HEK293 (cell line): ENCODE results near the gene TSR1.
A peak's percentile ranks its signal among the peaks of the same experiment; 100 is the strongest.

Experiments used
- GLIS1 ChIP-seq: fragments of 450-650 bp; formaldehyde crosslinking; IDR thresholded peaks from 2 replicates; pipeline ENCODE4 v1.5.1; 2016; ENCODE audit warnings: missing biosample characterization, missing genetic modification characterization
- KLF17 ChIP-seq: fragments of 450-650 bp; formaldehyde crosslinking; IDR thresholded peaks from 2 replicates; pipeline ENCODE4 v1.5.1; 2016; ENCODE audit warnings: missing biosample characterization, missing genetic modification characterization
- PRDM1 ChIP-seq: fragments of 450-650 bp; formaldehyde crosslinking; IDR thresholded peaks from 2 replicates; pipeline ENCODE4; 2016; ENCODE audit warnings: missing biosample characterization, missing genetic modification characterization
- SP2 ChIP-seq: fragments of 450-650 bp; formaldehyde crosslinking; IDR thresholded peaks from 2 replicates; pipeline ENCODE4 v1.5.1; 2016; ENCODE audit warnings: missing biosample characterization, missing genetic modification characterization
- ZBTB1 ChIP-seq: fragments of 450-650 bp; formaldehyde crosslinking; IDR thresholded peaks from 2 replicates; pipeline ENCODE4 v1.5.1; 2016; ENCODE audit warnings: missing biosample characterization, missing genetic modification characterization
- ZBTB21 ChIP-seq: fragments of 450-650 bp; formaldehyde crosslinking; IDR thresholded peaks from 2 replicates; pipeline ENCODE4 v1.5.1; 2017; ENCODE audit warnings: missing biosample characterization, missing genetic modification characterization
- ZBTB8A ChIP-seq: fragments of 450-650 bp; formaldehyde crosslinking; IDR thresholded peaks from 2 replicates; pipeline ENCODE4 v1.5.1; 2016; ENCODE audit warnings: missing biosample characterization, missing genetic modification characterization
- ZFHX2 ChIP-seq: fragments of 450-650 bp; formaldehyde crosslinking; conservative IDR thresholded peaks from 2 replicates; pipeline ENCODE4 v1.5.1; 2016; ENCODE audit warnings: missing biosample characterization, missing genetic modification characterization
- ZIC2 ChIP-seq: fragments of 450-650 bp; formaldehyde crosslinking; IDR thresholded peaks from 2 replicates; pipeline ENCODE4 v1.5.1; 2016; ENCODE audit warnings: missing biosample characterization, missing genetic modification characterization
- ZNF133 ChIP-seq: fragments of 450-650 bp; formaldehyde crosslinking; IDR thresholded peaks from 2 replicates; pipeline ENCODE4 v1.5.1; 2016; ENCODE audit warnings: missing biosample characterization, missing genetic modification characterization
- ZNF221 ChIP-seq: fragments of 450-650 bp; formaldehyde crosslinking; IDR thresholded peaks from 2 replicates; pipeline ENCODE4 v1.5.1; 2017; ENCODE audit warnings: missing biosample characterization, missing genetic modification characterization, borderline replicate concordance
- ZNF280D ChIP-seq: fragments of 450-650 bp; formaldehyde crosslinking; IDR thresholded peaks from 2 replicates; pipeline ENCODE4 v1.5.1; 2016; ENCODE audit warnings: missing biosample characterization, missing genetic modification characterization
- ZNF350 ChIP-seq: fragments of 450-650 bp; formaldehyde crosslinking; IDR thresholded peaks from 2 replicates; pipeline ENCODE4 v1.5.0; 2017; ENCODE audit warnings: missing biosample characterization, mild to moderate bottlenecking, missing genetic modification characterization
- ZNF37A ChIP-seq: fragments of 450-650 bp; IDR thresholded peaks from 2 replicates; pipeline ENCODE4 v1.5.1; 2018; ENCODE audit warnings: missing biosample characterization, missing genetic modification characterization
- ZNF398 ChIP-seq: fragments of 450-650 bp; formaldehyde crosslinking; IDR thresholded peaks from 2 replicates; pipeline ENCODE4 v1.5.1; 2017; ENCODE audit warnings: missing biosample characterization, missing genetic modification characterization
- ZNF404 ChIP-seq: fragments of 450-650 bp; formaldehyde crosslinking; IDR thresholded peaks from 2 replicates; pipeline ENCODE4 v1.5.1; 2017; ENCODE audit warnings: missing biosample characterization, missing genetic modification characterization
- ZNF514 ChIP-seq: fragments of 450-650 bp; formaldehyde crosslinking; IDR thresholded peaks from 2 replicates; pipeline ENCODE4 v1.5.1; 2016; ENCODE audit warnings: missing biosample characterization, missing genetic modification characterization
- ZNF530 ChIP-seq: fragments of 450-650 bp; formaldehyde crosslinking; IDR thresholded peaks from 2 replicates; pipeline ENCODE4 v1.5.1; 2016; ENCODE audit warnings: low read depth, missing biosample characterization, missing genetic modification characterization
- ZNF561 ChIP-seq: fragments of 450-650 bp; IDR thresholded peaks from 2 replicates; pipeline ENCODE4 v1.5.1; 2018; ENCODE audit warnings: missing biosample characterization, missing genetic modification characterization, borderline replicate concordance
- ZNF580 ChIP-seq: fragments of 450-650 bp; formaldehyde crosslinking; IDR thresholded peaks from 2 replicates; pipeline ENCODE4 v1.5.1; 2016; ENCODE audit warnings: missing biosample characterization, missing genetic modification characterization
- ZNF610 ChIP-seq: fragments of 450-650 bp; formaldehyde crosslinking; IDR thresholded peaks from 2 replicates; pipeline ENCODE4 v1.5.1; 2016; ENCODE audit warnings: missing biosample characterization, missing genetic modification characterization, borderline replicate concordance
- ZNF664 ChIP-seq: fragments of 450-650 bp; formaldehyde crosslinking; IDR thresholded peaks from 2 replicates; pipeline ENCODE4 v1.5.1; 2016; ENCODE audit warnings: missing biosample characterization, missing genetic modification characterization
- ZNF670 ChIP-seq: fragments of 450-650 bp; formaldehyde crosslinking; IDR thresholded peaks from 2 replicates; pipeline ENCODE4 v1.5.1; 2016; ENCODE audit warnings: missing biosample characterization, missing genetic modification characterization, low read depth
- ZNF747 ChIP-seq: fragments of 450-650 bp; formaldehyde crosslinking; IDR thresholded peaks from 2 replicates; pipeline ENCODE4 v1.5.1; 2016; ENCODE audit warnings: missing biosample characterization, missing genetic modification characterization
- ZNF777 ChIP-seq: fragments of 450-650 bp; formaldehyde crosslinking; IDR thresholded peaks from 2 replicates; pipeline ENCODE4 v1.5.1; 2017; ENCODE audit warnings: missing biosample characterization, missing genetic modification characterization, borderline replicate concordance
- TF ChIP-seq, protein P1 (sequence below): fragments of 450-650 bp; formaldehyde crosslinking; IDR thresholded peaks from 2 replicates; pipeline ENCODE4 v1.5.1; 2017; ENCODE audit warnings: missing biosample characterization, missing genetic modification characterization
- TF ChIP-seq, protein P2 (sequence below): fragments of 450-650 bp; formaldehyde crosslinking; optimal IDR thresholded peaks from 2 replicates; pipeline ENCODE3; 2016; ENCODE audit warnings: missing biosample characterization, mild to moderate bottlenecking, missing genetic modification characterization
- TF ChIP-seq, protein P3 (sequence below): fragments of 450-650 bp; formaldehyde crosslinking; IDR thresholded peaks from 2 replicates; pipeline ENCODE4 v1.5.1; 2016; ENCODE audit warnings: missing biosample characterization, missing genetic modification characterization
- TF ChIP-seq, protein P4 (sequence below): fragments of 450-650 bp; formaldehyde crosslinking; IDR thresholded peaks from 2 replicates; pipeline ENCODE4 v1.5.1; 2016; ENCODE audit warnings: missing biosample characterization, missing genetic modification characterization

TSR1 gene

GRCh38 chr17:2336852-2337543, 741 bp upstream of the TSR1 start, which contains the start of gene SGSM2 (continued):
- no peak for TF ChIP-seq ZNF133
- TF ChIP-seq SP2 (tag by site-specific recombination), result no peak
- no peak for TF ChIP-seq ZNF664 (tag by site-specific recombination)
- no peak for TF ChIP-seq ZBTB1 (tag by site-specific recombination)
- TF ChIP-seq ZNF404 (tag by site-specific recombination), result no peak
- TF ChIP-seq ZNF514, result no peak
- TF ChIP-seq ZNF561 (tag by site-specific recombination), result no peak
- TF ChIP-seq, protein P1, sequence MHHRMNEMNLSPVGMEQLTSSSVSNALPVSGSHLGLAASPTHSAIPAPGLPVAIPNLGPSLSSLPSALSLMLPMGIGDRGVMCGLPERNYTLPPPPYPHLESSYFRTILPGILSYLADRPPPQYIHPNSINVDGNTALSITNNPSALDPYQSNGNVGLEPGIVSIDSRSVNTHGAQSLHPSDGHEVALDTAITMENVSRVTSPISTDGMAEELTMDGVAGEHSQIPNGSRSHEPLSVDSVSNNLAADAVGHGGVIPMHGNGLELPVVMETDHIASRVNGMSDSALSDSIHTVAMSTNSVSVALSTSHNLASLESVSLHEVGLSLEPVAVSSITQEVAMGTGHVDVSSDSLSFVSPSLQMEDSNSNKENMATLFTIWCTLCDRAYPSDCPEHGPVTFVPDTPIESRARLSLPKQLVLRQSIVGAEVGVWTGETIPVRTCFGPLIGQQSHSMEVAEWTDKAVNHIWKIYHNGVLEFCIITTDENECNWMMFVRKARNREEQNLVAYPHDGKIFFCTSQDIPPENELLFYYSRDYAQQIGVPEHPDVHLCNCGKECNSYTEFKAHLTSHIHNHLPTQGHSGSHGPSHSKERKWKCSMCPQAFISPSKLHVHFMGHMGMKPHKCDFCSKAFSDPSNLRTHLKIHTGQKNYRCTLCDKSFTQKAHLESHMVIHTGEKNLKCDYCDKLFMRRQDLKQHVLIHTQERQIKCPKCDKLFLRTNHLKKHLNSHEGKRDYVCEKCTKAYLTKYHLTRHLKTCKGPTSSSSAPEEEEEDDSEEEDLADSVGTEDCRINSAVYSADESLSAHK (tag by site-specific recombination), result no peak
- TF ChIP-seq ZBTB8A (tag by site-specific recombination), result peak; percentile 69
- peak; percentile 72; the same call in 1 of the 2 replicates for TF ChIP-seq ZNF777 (tag by site-specific recombination)
- TF ChIP-seq ZNF747, result no peak
- no peak for TF ChIP-seq ZNF670
- TF ChIP-seq, protein P2, sequence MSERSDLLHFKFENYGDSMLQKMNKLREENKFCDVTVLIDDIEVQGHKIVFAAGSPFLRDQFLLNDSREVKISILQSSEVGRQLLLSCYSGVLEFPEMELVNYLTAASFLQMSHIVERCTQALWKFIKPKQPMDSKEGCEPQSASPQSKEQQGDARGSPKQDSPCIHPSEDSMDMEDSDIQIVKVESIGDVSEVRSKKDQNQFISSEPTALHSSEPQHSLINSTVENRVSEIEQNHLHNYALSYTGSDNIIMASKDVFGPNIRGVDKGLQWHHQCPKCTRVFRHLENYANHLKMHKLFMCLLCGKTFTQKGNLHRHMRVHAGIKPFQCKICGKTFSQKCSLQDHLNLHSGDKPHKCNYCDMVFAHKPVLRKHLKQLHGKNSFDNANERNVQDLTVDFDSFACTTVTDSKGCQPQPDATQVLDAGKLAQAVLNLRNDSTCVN (tag by site-specific recombination), result peak; percentile 81
- peak; percentile 71 for TF ChIP-seq GLIS1 (tag by site-specific recombination)
- TF ChIP-seq ZNF530 (tag by site-specific recombination), result no peak
- TF ChIP-seq ZFHX2 (tag by site-specific recombination), result peak; percentile 48
- TF ChIP-seq PRDM1 (tag by site-specific recombination), result no peak
- no peak for TF ChIP-seq ZNF37A
- TF ChIP-seq ZNF221 (tag by site-specific recombination), result no peak
- TF ChIP-seq, protein P3, sequence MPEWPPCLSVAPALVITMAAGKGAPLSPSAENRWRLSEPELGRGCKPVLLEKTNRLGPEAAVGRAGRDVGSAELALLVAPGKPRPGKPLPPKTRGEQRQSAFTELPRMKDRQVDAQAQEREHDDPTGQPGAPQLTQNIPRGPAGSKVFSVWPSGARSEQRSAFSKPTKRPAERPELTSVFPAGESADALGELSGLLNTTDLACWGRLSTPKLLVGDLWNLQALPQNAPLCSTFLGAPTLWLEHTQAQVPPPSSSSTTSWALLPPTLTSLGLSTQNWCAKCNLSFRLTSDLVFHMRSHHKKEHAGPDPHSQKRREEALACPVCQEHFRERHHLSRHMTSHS (tag by site-specific recombination), result no peak
- peak; percentile 42 for TF ChIP-seq ZIC2
- TF ChIP-seq ZNF580 (tag by site-specific recombination), result no peak
- TF ChIP-seq ZNF350, result no peak
- no peak for TF ChIP-seq ZNF280D
- no peak for TF ChIP-seq ZNF610 (tag by site-specific recombination)
- TF ChIP-seq, protein P4, sequence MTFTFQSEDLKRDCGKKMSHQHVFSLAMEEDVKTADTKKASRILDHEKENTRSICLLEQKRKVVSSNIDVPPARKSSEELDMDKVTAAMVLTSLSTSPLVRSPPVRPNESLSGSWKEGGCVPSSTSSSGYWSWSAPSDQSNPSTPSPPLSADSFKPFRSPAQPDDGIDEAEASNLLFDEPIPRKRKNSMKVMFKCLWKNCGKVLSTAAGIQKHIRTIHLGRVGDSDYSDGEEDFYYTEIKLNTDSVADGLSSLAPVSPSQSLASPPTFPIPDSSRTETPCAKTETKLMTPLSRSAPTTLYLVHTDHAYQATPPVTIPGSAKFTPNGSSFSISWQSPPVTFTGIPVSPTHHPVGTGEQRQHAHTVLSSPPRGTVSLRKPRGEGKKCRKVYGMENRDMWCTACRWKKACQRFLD (tag by site-specific recombination), result 0 out of 2 replicates have a peak, but pooled peaks have one; percentile 14
- TF ChIP-seq KLF17 (tag by site-specific recombination), result no peak
- TF ChIP-seq ZNF398 (tag by site-specific recombination), result no peak
- no peak for TF ChIP-seq ZBTB21 (tag by site-specific recombination)
